ENCODE results near the gene NOG.

The NOG gene

GRCh38 chr17:56635641-56636040 lies 42.1 kb downstream of the NOG start:
- no peak for TF ChIP-seq POLR2A (IDR thresholded peaks at IDR 0.05; ENCODE audit: low read length)
- TF ChIP-seq GATA1 (IDR thresholded peaks at IDR 0.05; ENCODE audit: low read depth, low read length) = no peak
- no peak for DNase-seq

- no peak for TF ChIP-seq POLR2A (IDR thresholded peaks at IDR 0.05; ENCODE audit: low read length)
- TF ChIP-seq GATA1 (IDR thresholded peaks at IDR 0.05; ENCODE audit: low read depth, low read length) = no peak
- no peak for DNase-seq
Measured at GRCh38 chr17:56636265-56636664, 42.8 kb downstream of the NOG start.

DNA sequence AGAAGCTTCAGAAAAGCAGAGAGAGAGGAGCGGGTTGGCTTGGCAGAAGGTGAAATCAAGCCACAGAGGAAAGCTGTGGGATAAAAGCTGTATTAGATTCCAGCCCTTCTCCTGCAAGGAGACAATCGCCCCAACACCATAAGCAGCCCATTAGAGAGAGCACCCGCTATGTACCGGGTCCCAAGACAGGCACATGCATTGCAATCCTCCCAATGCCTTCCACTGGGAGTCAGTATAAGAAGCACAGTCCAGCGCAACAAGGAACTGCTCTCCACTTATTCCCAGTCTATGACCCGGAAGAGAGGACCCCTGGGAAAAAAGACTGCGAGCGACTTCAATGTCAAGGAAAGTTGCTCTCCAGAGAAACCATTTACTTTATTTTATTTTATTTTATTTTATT lies 43.8 kb downstream of the NOG start:
- no peak for DNase-seq
- TF ChIP-seq GATA1 (IDR thresholded peaks at IDR 0.05; ENCODE audit: low read depth, low read length) (no peak), POLR2A (IDR thresholded peaks at IDR 0.05; ENCODE audit: low read length) (no peak)

DNA sequence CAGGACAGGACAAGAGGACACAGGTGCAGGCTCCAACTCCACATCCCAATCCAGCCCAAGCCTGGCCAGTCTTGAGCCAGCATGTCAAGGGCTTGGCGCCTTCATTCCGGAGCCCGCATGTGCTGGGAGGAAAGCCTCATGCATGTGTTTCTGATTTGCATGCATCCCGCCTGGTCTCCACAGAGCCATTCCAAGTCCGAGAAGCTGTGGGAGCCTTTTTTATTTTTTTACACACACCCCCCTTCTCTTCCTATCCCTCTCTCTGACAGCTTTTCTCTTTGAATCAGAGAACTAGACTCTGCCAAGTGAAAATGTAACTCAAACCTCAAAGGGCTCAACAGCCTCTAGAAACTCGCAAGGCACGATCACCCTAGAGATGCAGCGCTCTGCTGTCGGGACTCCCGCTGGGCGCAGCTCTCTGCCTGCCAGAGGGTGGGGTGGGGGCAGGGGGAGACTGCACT lies 45.1 kb downstream of the NOG start:
- TF ChIP-seq POLR2A (IDR thresholded peaks at IDR 0.05; ENCODE audit: low read length) = no peak
- TF ChIP-seq GATA1 (IDR thresholded peaks at IDR 0.05; ENCODE audit: low read depth, low read length) = no peak

DNA sequence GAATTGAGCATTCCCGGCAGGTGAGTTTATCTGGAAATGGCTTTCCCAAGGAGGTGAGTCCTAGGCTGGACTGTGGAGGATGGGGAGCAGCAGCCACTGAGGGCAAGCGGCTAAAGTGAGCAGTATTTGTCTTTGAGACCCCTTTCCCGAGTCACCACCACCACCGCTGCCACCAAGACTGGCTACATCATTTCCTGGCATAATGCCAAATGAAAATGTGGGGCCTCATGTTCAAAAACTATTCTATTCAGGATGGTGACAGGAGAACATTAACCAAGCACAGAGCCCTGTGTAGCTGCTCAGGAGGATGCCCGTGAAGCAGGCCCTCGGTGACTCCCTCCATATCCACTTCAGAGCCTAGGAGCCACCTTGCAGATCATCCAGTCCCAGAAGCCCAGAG lies 46.0 kb downstream of the NOG start:
- TF ChIP-seq POLR2A (IDR thresholded peaks at IDR 0.05; ENCODE audit: low read length) = no peak
- TF ChIP-seq GATA1 (IDR thresholded peaks at IDR 0.05; ENCODE audit: low read depth, low read length) = no peak

More for the DNA sequence above, 45.1 kb downstream of the NOG start:
- no peak for DNase-seq

DNA sequence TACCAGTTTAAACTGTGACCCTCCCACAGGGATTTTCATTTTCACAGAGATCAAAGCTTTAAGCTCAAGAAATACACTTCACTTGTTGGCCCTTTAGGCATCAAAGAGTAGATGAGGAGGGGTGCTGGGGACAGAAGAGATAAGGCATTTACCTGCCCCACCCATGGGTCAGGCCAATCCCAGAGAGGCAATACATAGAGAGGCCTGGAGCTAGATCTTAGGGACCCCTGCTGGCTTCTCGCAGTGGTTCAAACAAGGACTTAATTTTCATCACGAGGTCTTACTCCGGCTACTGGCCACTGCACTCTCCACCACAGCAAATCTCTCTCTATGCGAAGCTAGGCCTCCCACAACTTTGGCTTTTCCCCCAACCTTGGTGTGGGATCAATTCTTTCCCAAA lies 46.6 kb downstream of the NOG start:
- no peak for TF ChIP-seq POLR2A (IDR thresholded peaks at IDR 0.05; ENCODE audit: low read length)
- TF ChIP-seq GATA1 (IDR thresholded peaks at IDR 0.05; ENCODE audit: low read depth, low read length) = no peak
- DNase-seq = peak in 1 of 2 experiments; percentile 16

More for the DNA sequence above, 46.0 kb downstream of the NOG start:
- DNase-seq = no peak

GRCh38 chr17:56641373-56641772 lies 47.9 kb downstream of the NOG start:
- TF ChIP-seq GATA1 (IDR thresholded peaks at IDR 0.05; ENCODE audit: low read depth, low read length) = no peak
- TF ChIP-seq POLR2A (IDR thresholded peaks at IDR 0.05; ENCODE audit: low read length) = no peak
- no peak for DNase-seq

DNA sequence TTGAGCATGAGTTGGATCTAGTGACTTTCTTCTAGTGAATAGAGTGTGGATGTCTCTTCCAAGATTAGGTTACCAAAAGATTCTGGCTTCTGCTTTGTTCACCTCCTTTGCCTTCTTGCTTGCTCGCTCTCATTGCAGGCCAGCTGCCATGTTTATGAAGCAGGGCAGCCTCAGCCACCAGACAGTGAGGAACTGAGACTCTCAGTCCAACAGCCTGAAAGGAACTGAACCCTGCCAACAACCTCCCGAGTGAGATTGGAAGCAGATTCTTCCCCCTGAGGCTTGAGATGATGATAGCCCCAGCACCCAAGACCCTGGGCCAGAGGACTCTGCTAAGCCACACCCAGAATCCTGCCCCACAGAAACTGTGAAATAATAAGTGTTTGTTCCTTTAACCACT lies 48.4 kb downstream of the NOG start:
- DNase-seq = no peak
- no peak for TF ChIP-seq POLR2A (IDR thresholded peaks at IDR 0.05; ENCODE audit: low read length)

- no peak for DNase-seq
- no peak for TF ChIP-seq POLR2A (IDR thresholded peaks at IDR 0.05; ENCODE audit: low read length)
- TF ChIP-seq GATA1 (IDR thresholded peaks at IDR 0.05; ENCODE audit: low read depth, low read length) = no peak
Measured at GRCh38 chr17:56642424-56642823, 48.9 kb downstream of the NOG start.
